ENCODE measurements around the gene PTPRR. TPM values are rescaled to one million over a fixed set of nuclear protein-coding genes. Genes with fewer than 3 reads are reported as not detected.

Gene PTPRR
- total RNA-seq, 1 donor from 2014 or later: not detected

DNA sequence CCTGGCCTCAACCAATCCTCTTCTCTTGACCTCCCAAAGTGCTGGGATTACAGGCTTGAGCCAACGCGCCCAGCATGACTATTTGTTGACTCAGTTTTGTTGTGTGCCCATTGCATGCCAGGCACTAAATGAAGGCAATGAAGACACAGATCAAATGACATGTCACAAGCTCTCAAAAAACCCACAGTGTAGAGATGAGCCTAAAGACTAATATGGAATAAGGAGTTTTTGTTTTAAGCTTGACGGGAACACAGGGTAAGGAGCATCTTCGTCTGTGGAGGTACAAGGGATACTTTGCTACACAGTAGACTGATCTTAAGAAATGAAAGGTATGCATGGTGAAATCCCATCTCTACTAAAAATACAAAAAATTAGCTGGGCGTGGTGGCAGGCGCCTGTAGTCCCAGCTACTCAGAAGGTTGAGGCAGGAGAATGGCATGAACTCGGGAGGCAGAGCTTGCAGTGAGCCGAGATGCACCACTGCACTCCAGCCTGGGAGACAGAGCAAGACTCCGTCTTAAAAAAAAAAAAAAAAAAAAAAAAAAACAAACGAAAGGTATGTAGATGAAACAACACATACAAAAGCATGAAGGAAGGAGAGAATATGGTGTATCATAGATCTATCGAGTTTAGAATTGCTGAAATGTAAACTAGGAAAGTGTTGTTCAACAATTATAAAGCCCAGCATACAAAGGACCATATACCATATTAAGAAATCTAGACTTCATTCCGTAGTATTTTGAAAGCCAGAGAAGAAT, 161.2 kb downstream of the PTPRR start:
- Mint-ChIP-seq H3K4me3 (ENCODE audit: low read depth) (no peak overlapping the region), H3K27ac (no peak overlapping the region), H3K27me3 (ENCODE audit: low read depth) (no peaks in the 10 kb centered on the region), H3K36me3 (ENCODE audit: low read depth) (no peaks in the 10 kb centered on the region), H3K9me3 (no peaks in the 10 kb centered on the region), H3K4me1 (ENCODE audit: low read depth) (peaks cover 10% of the 10 kb centered on the region)
- intact Hi-C loops (cut with micrococcal nuclease): no loop called here
- DNase-seq (ENCODE audit: low spot score): no peak

DNA sequence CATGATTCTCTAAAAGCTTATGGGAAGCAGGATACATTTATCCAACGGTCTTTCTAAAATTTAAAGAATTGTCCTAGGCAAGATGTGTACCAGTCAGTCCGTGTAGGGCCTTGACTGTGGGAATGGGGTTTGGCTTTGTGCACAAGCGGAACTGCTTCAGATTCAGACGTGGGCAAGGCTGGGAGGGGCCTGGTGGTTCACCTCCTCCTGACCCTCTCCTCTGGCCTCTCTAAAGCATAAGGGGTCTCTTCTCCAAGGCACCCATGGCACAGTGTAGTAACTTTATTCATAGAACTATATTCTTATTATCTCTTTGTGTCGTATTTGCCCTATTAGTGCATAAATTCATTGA, 162.1 kb downstream of the PTPRR start:
- no peak overlapping the region for H3K27ac Mint-ChIP-seq
- no peaks in the 10 kb centered on the region for H3K27me3 Mint-ChIP-seq (ENCODE audit: low read depth)
- no peak for DNase-seq (ENCODE audit: low spot score)
- H3K4me3 Mint-ChIP-seq (ENCODE audit: low read depth): no peak overlapping the region
- intact Hi-C loops (cut with micrococcal nuclease): no loop called here
- H3K36me3 Mint-ChIP-seq (ENCODE audit: low read depth): no peaks in the 10 kb centered on the region
- H3K9me3 Mint-ChIP-seq: no peaks in the 10 kb centered on the region
- H3K4me1 Mint-ChIP-seq (ENCODE audit: low read depth): peaks cover 10% of the 10 kb centered on the region

DNA sequence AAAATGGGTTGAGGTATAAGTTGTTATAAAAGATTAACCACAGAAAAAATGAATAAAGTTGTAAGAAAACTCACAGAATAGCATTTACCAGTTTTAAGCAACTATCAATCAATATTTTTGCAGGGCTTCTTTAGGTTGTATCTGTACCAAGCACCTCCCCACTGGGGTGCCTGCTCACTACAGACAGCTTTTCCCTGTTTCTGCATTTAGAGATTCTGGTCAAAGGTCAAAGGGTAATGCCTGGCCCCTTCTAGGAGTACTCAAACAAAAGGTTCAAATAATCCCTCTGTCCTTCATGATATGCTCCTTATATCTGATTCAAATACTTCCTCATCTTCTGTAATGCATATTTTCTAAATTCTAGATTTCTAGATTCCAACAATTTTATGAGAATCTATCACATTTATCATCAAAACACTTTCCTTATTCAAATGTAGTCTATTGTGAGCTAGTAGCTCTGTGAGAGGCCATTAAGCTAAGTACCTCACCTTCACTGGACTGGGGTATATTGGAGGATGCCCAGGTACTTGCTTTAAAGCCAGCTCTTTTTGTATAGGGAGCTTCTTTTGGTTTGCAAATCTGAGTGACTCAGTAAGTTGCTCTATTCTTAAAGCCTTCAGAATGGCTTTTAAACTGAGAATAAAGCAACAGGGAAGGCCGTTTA, 162.6 kb downstream of the PTPRR start:
- DNase-seq (ENCODE audit: low spot score): no peak
- Mint-ChIP-seq H3K36me3 (ENCODE audit: low read depth) (no peaks in the 10 kb centered on the region), H3K4me1 (ENCODE audit: low read depth) (peaks cover 10% of the 10 kb centered on the region), H3K4me3 (ENCODE audit: low read depth) (no peak overlapping the region), H3K9me3 (no peaks in the 10 kb centered on the region), H3K27me3 (ENCODE audit: low read depth) (no peaks in the 10 kb centered on the region), H3K27ac (no peak overlapping the region)
- intact Hi-C loops (cut with micrococcal nuclease): no loop called here

DNA sequence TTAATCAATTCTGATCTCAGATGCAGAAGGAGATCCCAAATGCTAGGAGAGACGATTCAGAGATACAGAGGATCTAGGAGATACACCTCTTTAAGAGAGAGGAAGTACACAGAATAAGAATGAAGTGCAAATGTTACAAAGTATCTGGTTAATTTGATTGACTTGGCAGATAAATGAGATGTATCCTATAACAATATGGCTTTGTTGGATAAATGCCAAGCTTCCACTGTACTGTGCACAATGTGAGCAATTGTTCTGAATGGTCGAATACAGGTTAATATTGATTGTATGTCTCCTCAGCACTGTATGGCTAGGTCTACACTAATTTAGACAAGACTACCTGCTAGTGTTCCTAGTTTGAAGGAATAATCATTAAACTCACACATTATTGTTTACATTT, 163.7 kb downstream of the PTPRR start:
- Mint-ChIP-seq H3K4me3 (ENCODE audit: low read depth) (no peak overlapping the region), H3K27me3 (ENCODE audit: low read depth) (peaks cover 7% of the 10 kb centered on the region), H3K27ac (no peak overlapping the region), H3K4me1 (ENCODE audit: low read depth) (peaks cover 10% of the 10 kb centered on the region), H3K36me3 (ENCODE audit: low read depth) (no peaks in the 10 kb centered on the region), H3K9me3 (no peaks in the 10 kb centered on the region)
- no peak for DNase-seq (ENCODE audit: low spot score)
- intact Hi-C loops (cut with micrococcal nuclease): no loop called here

DNA sequence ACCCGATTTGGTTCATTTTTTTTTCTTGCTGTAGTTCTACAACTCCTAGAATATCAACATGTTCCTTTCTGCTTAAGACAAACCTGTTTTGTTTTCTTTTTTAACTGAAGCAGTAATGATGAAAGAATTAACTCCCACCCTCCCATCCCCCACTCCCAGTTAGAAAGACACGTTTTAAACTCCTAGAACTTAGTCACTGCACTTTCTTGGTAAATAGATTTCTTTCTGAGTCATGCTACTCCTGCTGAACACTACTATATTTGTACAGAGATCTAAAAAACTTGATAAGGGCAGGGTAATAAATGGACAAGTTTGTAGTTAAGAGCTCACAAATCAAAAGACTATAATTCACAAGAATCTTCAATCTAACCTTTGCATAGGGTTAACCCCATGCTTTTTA, 164.4 kb downstream of the PTPRR start:
- no peaks in the 10 kb centered on the region for H3K36me3 Mint-ChIP-seq (ENCODE audit: low read depth)
- H3K27ac Mint-ChIP-seq: no peak overlapping the region
- DNase-seq (ENCODE audit: low spot score): no peak
- H3K4me3 Mint-ChIP-seq (ENCODE audit: low read depth): no peak overlapping the region
- H3K4me1 Mint-ChIP-seq (ENCODE audit: low read depth): peaks cover 10% of the 10 kb centered on the region
- intact Hi-C loops (cut with micrococcal nuclease): no loop called here
- no peaks in the 10 kb centered on the region for H3K9me3 Mint-ChIP-seq
- peaks cover 12% of the 10 kb centered on the region for H3K27me3 Mint-ChIP-seq (ENCODE audit: low read depth)

DNA sequence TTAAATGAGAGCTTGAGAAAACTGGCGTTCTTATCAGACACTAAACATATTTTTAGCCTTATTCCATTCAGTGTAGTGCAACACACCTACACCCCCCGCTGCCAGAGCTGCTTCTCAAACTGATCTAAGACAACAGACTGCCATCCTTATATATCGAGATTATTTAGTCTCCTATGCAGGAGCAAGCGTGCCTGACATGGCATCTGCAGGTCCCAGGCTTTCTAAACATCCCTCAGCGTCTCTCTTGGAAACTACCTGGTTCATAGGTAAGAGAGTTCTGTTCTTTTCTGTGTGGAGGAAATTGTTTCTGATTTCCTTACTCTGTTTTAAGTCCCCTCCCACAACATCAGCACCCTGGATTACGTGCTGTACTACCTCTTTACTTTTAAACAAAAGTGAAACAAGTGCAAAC, 166.2 kb downstream of the PTPRR start:
- H3K36me3 Mint-ChIP-seq (ENCODE audit: low read depth): no peaks in the 10 kb centered on the region
- H3K9me3 Mint-ChIP-seq: no peaks in the 10 kb centered on the region
- no peak overlapping the region for H3K27ac Mint-ChIP-seq
- intact Hi-C loops (cut with micrococcal nuclease): no loop called here
- no peak for DNase-seq (ENCODE audit: low spot score)
- no peak overlapping the region for H3K4me3 Mint-ChIP-seq (ENCODE audit: low read depth)
- H3K27me3 Mint-ChIP-seq (ENCODE audit: low read depth): peaks cover 13% of the 10 kb centered on the region
- peaks cover 10% of the 10 kb centered on the region for H3K4me1 Mint-ChIP-seq (ENCODE audit: low read depth)

DNA sequence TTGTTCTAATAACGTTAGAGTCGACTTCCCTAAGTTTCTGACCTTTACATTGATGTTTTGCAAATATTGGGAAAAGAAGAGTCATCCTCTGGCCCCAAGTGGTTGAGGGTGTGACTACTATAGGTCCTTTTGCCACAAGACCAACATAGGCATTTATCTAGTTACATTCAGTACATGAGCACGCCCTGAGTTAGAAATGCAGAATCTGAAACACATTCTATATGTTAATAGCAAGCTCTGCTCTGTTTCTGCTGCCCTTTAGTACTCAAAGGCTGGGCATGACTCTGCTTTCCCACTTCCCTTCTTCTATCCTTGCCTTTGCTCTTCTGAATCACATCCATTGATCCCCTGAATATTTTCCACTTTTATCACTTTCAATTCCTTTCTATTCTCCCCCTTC, 168.2 kb downstream of the PTPRR start:
- no peak overlapping the region for H3K27ac Mint-ChIP-seq
- peaks cover 10% of the 10 kb centered on the region for H3K4me1 Mint-ChIP-seq (ENCODE audit: low read depth)
- H3K9me3 Mint-ChIP-seq: no peaks in the 10 kb centered on the region
- no peaks in the 10 kb centered on the region for H3K36me3 Mint-ChIP-seq (ENCODE audit: low read depth)
- no peak for DNase-seq (ENCODE audit: low spot score)
- peaks cover 17% of the 10 kb centered on the region for H3K27me3 Mint-ChIP-seq (ENCODE audit: low read depth)
- H3K4me3 Mint-ChIP-seq (ENCODE audit: low read depth): no peak overlapping the region
- intact Hi-C loops (cut with micrococcal nuclease): no loop called here

DNA sequence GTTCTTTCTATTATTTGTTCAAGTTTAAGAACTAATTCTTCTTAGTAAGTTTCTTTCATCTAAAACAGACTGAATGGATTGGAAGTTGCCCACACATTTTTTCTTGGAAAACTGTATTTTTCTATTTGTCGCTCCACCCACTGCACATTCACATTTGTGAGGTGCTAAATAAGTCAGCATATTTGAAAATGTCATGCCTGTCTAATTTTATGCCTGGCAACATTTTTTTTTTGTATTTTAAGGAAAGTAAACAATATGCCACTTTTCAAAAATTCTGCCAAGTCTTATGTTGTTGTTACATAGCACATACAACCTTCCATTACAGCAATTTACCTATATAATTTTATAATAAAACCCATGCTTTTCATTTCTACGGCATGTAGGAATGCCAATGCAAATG, 170.6 kb downstream of the PTPRR start:
- Mint-ChIP-seq H3K27ac (no peak overlapping the region), H3K4me1 (ENCODE audit: low read depth) (peaks cover 3% of the 10 kb centered on the region), H3K9me3 (no peaks in the 10 kb centered on the region), H3K36me3 (ENCODE audit: low read depth) (no peaks in the 10 kb centered on the region), H3K27me3 (ENCODE audit: low read depth) (peaks cover 17% of the 10 kb centered on the region), H3K4me3 (ENCODE audit: low read depth) (no peak overlapping the region)
- intact Hi-C loops (cut with micrococcal nuclease): no loop called here
- no peak for DNase-seq (ENCODE audit: low spot score)

DNA sequence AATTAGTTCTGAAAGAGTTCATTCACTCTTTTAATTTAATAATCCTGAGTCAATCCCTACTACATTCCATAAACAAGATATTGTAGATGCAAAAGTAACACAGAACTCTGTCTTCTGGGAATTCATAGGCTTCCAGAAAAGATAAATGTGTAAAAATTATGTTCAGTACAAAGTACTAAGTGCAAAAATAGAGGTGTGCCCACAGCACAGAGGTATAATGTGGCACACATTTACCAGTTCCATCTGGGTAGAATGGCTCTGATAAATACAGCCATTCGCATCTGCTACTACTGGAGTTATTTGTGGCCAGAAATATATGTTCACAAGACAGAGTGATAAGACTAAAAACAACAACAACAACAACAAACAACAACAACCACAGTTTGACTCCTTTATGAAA, 171.7 kb downstream of the PTPRR start:
- Mint-ChIP-seq H3K4me1 (ENCODE audit: low read depth) (no peaks in the 10 kb centered on the region), H3K4me3 (ENCODE audit: low read depth) (no peak overlapping the region), H3K27me3 (ENCODE audit: low read depth) (peaks cover 17% of the 10 kb centered on the region), H3K36me3 (ENCODE audit: low read depth) (no peaks in the 10 kb centered on the region), H3K27ac (no peak overlapping the region), H3K9me3 (no peaks in the 10 kb centered on the region)
- no peak for DNase-seq (ENCODE audit: low spot score)
- intact Hi-C loops (cut with micrococcal nuclease): no loop called here

DNA sequence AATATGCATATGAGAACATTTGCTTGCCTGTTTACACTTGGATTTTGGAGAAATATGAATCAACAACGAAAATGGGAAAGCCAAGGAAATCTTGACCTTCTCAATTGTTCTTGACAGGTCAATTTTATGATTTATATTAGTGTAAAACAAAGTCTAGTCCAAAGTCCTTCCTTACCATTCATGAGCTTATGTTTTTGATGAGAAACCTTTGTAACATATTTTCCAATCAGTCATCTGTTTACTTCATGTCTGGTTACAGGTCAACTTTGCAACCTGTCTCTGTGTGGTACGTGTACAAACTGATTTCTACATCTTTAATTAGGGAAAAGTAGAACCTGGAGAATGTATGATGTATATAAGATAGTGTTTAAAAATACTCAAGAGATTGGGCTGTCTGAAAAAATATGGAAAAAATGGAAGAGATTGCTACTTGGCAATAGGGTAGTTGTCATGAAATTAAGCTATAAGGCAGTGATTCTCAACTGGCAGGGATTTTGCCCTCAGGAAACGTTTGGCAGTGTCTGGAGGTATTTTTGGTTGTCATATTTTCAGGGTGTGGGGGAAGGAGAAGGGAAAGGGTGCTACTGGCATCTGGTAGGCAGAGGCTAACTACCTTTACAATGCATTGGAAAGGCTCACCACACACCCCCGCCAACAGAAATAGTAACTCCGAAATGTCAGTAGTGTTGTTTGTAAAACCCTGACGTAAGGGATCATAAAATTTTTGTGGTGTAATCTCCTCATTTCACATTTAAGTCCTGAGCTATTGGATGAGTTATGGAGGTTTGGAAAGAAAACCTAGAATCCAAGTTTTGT, 172.9 kb downstream of the PTPRR start:
- no peak overlapping the region for H3K27ac Mint-ChIP-seq
- H3K36me3 Mint-ChIP-seq (ENCODE audit: low read depth): no peaks in the 10 kb centered on the region
- H3K9me3 Mint-ChIP-seq: no peaks in the 10 kb centered on the region
- intact Hi-C loops (cut with micrococcal nuclease): no loop called here
- H3K4me3 Mint-ChIP-seq (ENCODE audit: low read depth): no peak overlapping the region
- H3K27me3 Mint-ChIP-seq (ENCODE audit: low read depth): peaks cover 16% of the 10 kb centered on the region
- H3K4me1 Mint-ChIP-seq (ENCODE audit: low read depth): no peaks in the 10 kb centered on the region
- no peak for DNase-seq (ENCODE audit: low spot score)

DNA sequence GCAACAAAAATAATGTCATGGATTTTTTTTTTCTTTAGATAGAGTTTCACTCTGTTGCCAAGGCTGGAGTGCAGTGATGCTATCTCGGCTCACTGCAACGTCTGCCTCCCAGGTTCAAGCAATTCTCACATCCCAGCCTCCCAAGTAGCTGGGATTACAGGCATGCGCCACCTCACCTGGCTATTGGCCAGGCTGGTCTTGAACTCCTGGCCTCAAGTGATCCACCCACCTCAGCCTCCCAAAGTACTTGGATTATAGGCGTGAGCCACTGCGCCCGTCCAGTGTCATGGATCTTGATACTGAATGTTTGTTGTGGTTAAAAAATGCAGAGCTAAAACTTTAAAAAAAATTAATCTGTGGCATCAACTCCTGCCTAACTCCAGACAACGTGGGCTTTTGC, 175.5 kb downstream of the PTPRR start:
- intact Hi-C loops (cut with micrococcal nuclease): no loop called here
- H3K27ac Mint-ChIP-seq: no peak overlapping the region
- peaks cover 7% of the 10 kb centered on the region for H3K27me3 Mint-ChIP-seq (ENCODE audit: low read depth)
- no peaks in the 10 kb centered on the region for H3K36me3 Mint-ChIP-seq (ENCODE audit: low read depth)
- H3K9me3 Mint-ChIP-seq: no peaks in the 10 kb centered on the region
- no peak for DNase-seq (ENCODE audit: low spot score)
- H3K4me3 Mint-ChIP-seq (ENCODE audit: low read depth): no peak overlapping the region
- H3K4me1 Mint-ChIP-seq (ENCODE audit: low read depth): no peaks in the 10 kb centered on the region

DNA sequence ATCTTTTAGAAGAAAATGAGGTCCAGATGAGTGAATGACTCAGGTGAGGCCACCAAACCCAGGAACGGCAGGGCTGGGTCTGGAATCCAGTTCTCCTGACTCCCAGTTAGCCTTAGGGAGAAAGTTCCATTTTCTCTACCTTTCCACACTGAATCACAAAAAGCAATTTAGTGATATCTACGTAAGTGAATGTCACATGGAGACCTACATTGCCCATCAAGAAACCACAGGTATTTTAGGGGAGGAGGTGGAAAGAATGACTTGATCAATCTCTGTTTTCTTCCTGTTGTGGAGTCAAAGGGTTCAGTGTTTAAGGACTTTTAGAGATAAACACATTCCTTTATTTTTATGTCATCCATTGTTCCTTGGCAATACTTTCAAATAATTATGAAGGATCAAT, 176.4 kb downstream of the PTPRR start:
- H3K4me1 Mint-ChIP-seq (ENCODE audit: low read depth): no peaks in the 10 kb centered on the region
- H3K36me3 Mint-ChIP-seq (ENCODE audit: low read depth): no peaks in the 10 kb centered on the region
- H3K9me3 Mint-ChIP-seq: no peaks in the 10 kb centered on the region
- intact Hi-C loops (cut with micrococcal nuclease): no loop called here
- DNase-seq (ENCODE audit: low spot score): no peak
- H3K27ac Mint-ChIP-seq: no peak overlapping the region
- peaks cover 7% of the 10 kb centered on the region for H3K27me3 Mint-ChIP-seq (ENCODE audit: low read depth)
- H3K4me3 Mint-ChIP-seq (ENCODE audit: low read depth): no peak overlapping the region

DNA sequence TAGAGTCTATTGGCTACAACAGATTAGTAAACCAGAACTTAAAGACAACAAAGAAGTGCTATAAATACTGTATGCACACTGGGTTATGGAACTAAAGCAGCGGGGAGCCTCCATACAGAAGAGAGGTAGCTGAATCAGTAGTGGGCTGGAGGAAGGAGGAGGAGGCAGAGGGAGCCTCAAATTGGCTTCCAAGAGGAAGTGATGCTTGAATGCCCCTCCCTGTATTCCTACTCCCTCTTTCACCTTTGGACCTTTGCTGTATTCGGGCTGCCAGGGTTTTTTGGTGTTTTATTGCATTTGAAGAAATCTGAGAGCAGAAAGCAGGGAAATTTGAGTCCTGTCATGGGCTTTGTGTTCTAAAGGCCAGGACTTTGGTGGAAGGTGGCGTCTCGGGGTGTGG, 179.3 kb downstream of the PTPRR start:
- Mint-ChIP-seq H3K27ac (no peak overlapping the region), H3K9me3 (no peaks in the 10 kb centered on the region), H3K27me3 (ENCODE audit: low read depth) (peaks cover 3% of the 10 kb centered on the region), H3K4me3 (ENCODE audit: low read depth) (no peak overlapping the region), H3K4me1 (ENCODE audit: low read depth) (no peaks in the 10 kb centered on the region), H3K36me3 (ENCODE audit: low read depth) (no peaks in the 10 kb centered on the region)
- no peak for DNase-seq (ENCODE audit: low spot score)
- intact Hi-C loops (cut with micrococcal nuclease): no loop called here

Data from activated T-helper 2 cell treated with anti-CD3 and anti-CD28 coated beads, Interferon-gamma antibody, Interleukin-2, Interleukin-4, amounts not matched to agents 10 μg/mL and 5 μg/mL and 100 μg/mL, durations not matched to agents 14 hours and 24 hours and 36 hours (primary cell).